NCI-H1105 (cell line): ENCODE data around the gene CCDC92.

Experiments used
- DNase-seq: peaks from one replicate; lab custom pipeline; 2025; lab: John Stamatoyannopoulos, UW

CCDC92 gene

GRCh38 chr12:123972457-123973401, at the start of gene CCDC92, which contains the start of gene ZNF664:
Gene CCDC92, minus strand, starts transcription at chr12:123972831. Its CDS starts 28,526 bp downstream, at chr12:123944305.
Gene ZNF664, plus strand, starts transcription at chr12:123973215. Its CDS starts 38,930 bp downstream, at chr12:124012145.
- peak; percentile 98 for DNase-seq

- DNase-seq = no peak
These were observed 49.5 kb upstream of the CCDC92 start for GRCh38 chr12:124022161-124022560.

- no peak for DNase-seq
These were observed 48.4 kb upstream of the CCDC92 start for GRCh38 chr12:124021007-124021406.

GRCh38 chr12:124020514-124020949, 47.9 kb upstream of the CCDC92 start:
- DNase-seq = no peak

GRCh38 chr12:124019115-124019514, 46.5 kb upstream of the CCDC92 start:
- DNase-seq = no peak

- DNase-seq = no peak
These were observed 45.9 kb upstream of the CCDC92 start for GRCh38 chr12:124018539-124018938.

GRCh38 chr12:124017064-124017463, 44.4 kb upstream of the CCDC92 start:
- no peak for DNase-seq

GRCh38 chr12:124015494-124016461, 43.1 kb upstream of the CCDC92 start:
- no peak for DNase-seq

GRCh38 chr12:124013073-124013472, 40.4 kb upstream of the CCDC92 start:
- no peak for DNase-seq

- no peak for DNase-seq
These were observed 38.9 kb upstream of the CCDC92 start for GRCh38 chr12:124011435-124012115.

GRCh38 chr12:124010687-124011086, 38.1 kb upstream of the CCDC92 start:
- no peak for DNase-seq

GRCh38 chr12:124009781-124010180, 37.1 kb upstream of the CCDC92 start:
- DNase-seq = no peak

GRCh38 chr12:124008595-124008994, 36.0 kb upstream of the CCDC92 start:
- no peak for DNase-seq

GRCh38 chr12:124007826-124008570, 35.4 kb upstream of the CCDC92 start:
- no peak for DNase-seq

- no peak for DNase-seq
These were observed 34.4 kb upstream of the CCDC92 start for GRCh38 chr12:124006846-124007713.

GRCh38 chr12:124006085-124006845, 33.6 kb upstream of the CCDC92 start:
- DNase-seq = no peak

GRCh38 chr12:124004233-124004875, 31.7 kb upstream of the CCDC92 start:
- DNase-seq = no peak

GRCh38 chr12:124002654-124003053, 30.0 kb upstream of the CCDC92 start:
- no peak for DNase-seq
